HG03575 (cell line): ENCODE results near the gene ENOX1.

ENCODE experiments used
- ATAC-seq: cut with Tn5 transposase; IDR thresholded peaks from one replicate; pipeline ENCODE4 v1.9.1; 2021; ENCODE audit not compliant: unreplicated experiment, insufficient number of reproducible peaks, low FRiP score; ENCODE audit errors: extremely low read depth

Gene ENOX1

GRCh38 chr13:43475140-43475539, 311.6 kb downstream of the ENOX1 start:
- ATAC-seq, result no peak

GRCh38 chr13:43473437-43473836, 313.3 kb downstream of the ENOX1 start:
- no peak for ATAC-seq

- ATAC-seq, result no peak
Observed at GRCh38 chr13:43472980-43473379, 313.8 kb downstream of the ENOX1 start.

- no peak for ATAC-seq
Observed at GRCh38 chr13:43472339-43472738, 314.4 kb downstream of the ENOX1 start.

GRCh38 chr13:43470610-43471009, 316.2 kb downstream of the ENOX1 start:
- ATAC-seq, result no peak

GRCh38 chr13:43469791-43470190, 317.0 kb downstream of the ENOX1 start:
- no peak for ATAC-seq

GRCh38 chr13:43464578-43465264, 322.1 kb downstream of the ENOX1 start:
- ATAC-seq, result no peak

GRCh38 chr13:43448605-43449336, 338.0 kb downstream of the ENOX1 start:
- no peak for ATAC-seq

- ATAC-seq, result no peak
Observed at GRCh38 chr13:43446126-43446525, 340.6 kb downstream of the ENOX1 start.

- ATAC-seq, result no peak
Observed at GRCh38 chr13:43445668-43446067, 341.1 kb downstream of the ENOX1 start.

- ATAC-seq, result no peak
Observed at GRCh38 chr13:43444081-43444480, 342.7 kb downstream of the ENOX1 start.

GRCh38 chr13:43441899-43442499, 344.8 kb downstream of the ENOX1 start:
- ATAC-seq, result no peak

- ATAC-seq, result no peak
Observed at GRCh38 chr13:43441464-43441863, 345.3 kb downstream of the ENOX1 start.

GRCh38 chr13:43434191-43434590, 352.6 kb downstream of the ENOX1 start:
- ATAC-seq, result no peak

GRCh38 chr13:43433691-43434141, 353.1 kb downstream of the ENOX1 start:
- ATAC-seq, result no peak

GRCh38 chr13:43432958-43433357, 353.8 kb downstream of the ENOX1 start:
- no peak for ATAC-seq

- no peak for ATAC-seq
Observed at GRCh38 chr13:43431841-43432240, 354.9 kb downstream of the ENOX1 start.

GRCh38 chr13:43431290-43431716, 355.5 kb downstream of the ENOX1 start:
- no peak for ATAC-seq

- no peak for ATAC-seq
Observed at GRCh38 chr13:43428545-43429296, 358.1 kb downstream of the ENOX1 start.
